GM04504 (cell line): Measurements from ENCODE around the gene MRPL47.
A peak's percentile ranks its signal among the peaks of the same experiment; 100 is the strongest.
"Not testable (repeated sequence)": the region's sequence is repeated elsewhere in the genome, so short reads cannot be mapped to it uniquely, and the experiment has no call there.

Experiments used
- DNase-seq: peaks from one replicate; pipeline ENCODE4 v3.0.0-alpha.2; 2012; ENCODE audit warnings: low read depth

Gene MRPL47

GRCh38 chr3:179604321-179605078, at the start of gene MRPL47, which contains the start of gene NDUFB5:
Gene MRPL47, minus strand, starts transcription at chr3:179604638. Its CDS starts 14 bp downstream, at chr3:179604624.
Gene NDUFB5, plus strand, starts transcription at chr3:179604794. Its CDS starts 22 bp downstream, at chr3:179604816.
- peak; percentile 93 for DNase-seq

- peak; percentile 60 for DNase-seq
These were observed 48.8 kb upstream of the MRPL47 start for GRCh38 chr3:179653096-179653797.

- peak; percentile 39 for DNase-seq
These were observed 48.1 kb upstream of the MRPL47 start, which contains the start of gene USP13 for GRCh38 chr3:179652447-179653095. Gene USP13, plus strand, starts transcription at chr3:179653040. Its CDS starts 186 bp downstream, at chr3:179653226.

- DNase-seq, result no peak
These were observed 47.4 kb upstream of the MRPL47 start for GRCh38 chr3:179651687-179652446.

- DNase-seq, result no peak
These were observed 41.7 kb upstream of the MRPL47 start for GRCh38 chr3:179646177-179646576.

- DNase-seq, result not testable (repeated sequence)
These were observed 39.4 kb upstream of the MRPL47 start for GRCh38 chr3:179643837-179644236.

GRCh38 chr3:179642871-179643270, 38.4 kb upstream of the MRPL47 start:
- no peak for DNase-seq

- no peak for DNase-seq
These were observed 36.0 kb upstream of the MRPL47 start for GRCh38 chr3:179640469-179640868.

GRCh38 chr3:179630753-179631451, 26.5 kb upstream of the MRPL47 start:
- DNase-seq, result no peak

GRCh38 chr3:179624451-179624850, 20.0 kb upstream of the MRPL47 start:
- no peak for DNase-seq

GRCh38 chr3:179622023-179622422, 17.6 kb upstream of the MRPL47 start:
- DNase-seq, result no peak

GRCh38 chr3:179615458-179616173, 11.2 kb upstream of the MRPL47 start:
- no peak for DNase-seq

GRCh38 chr3:179613807-179614206, 9.4 kb upstream of the MRPL47 start:
- DNase-seq, result peak; percentile 19

GRCh38 chr3:179610066-179610465, 5.6 kb upstream of the MRPL47 start:
- DNase-seq, result no peak

- no peak for DNase-seq
These were observed 4.7 kb upstream of the MRPL47 start for GRCh38 chr3:179608931-179609720.

GRCh38 chr3:179606534-179607085, 2.2 kb upstream of the MRPL47 start:
- no peak for DNase-seq

GRCh38 chr3:179603831-179604230, 607 bp downstream of the MRPL47 start:
- DNase-seq, result no peak

GRCh38 chr3:179603321-179603720, 1.1 kb downstream of the MRPL47 start:
- no peak for DNase-seq

GRCh38 chr3:179599531-179599930, 4.9 kb downstream of the MRPL47 start:
- no peak for DNase-seq
